Thyroid gland (tissue), 4 donors: ENCODE results near the gene C12orf56.

Experiments used
- CTCF ChIP-seq, 6 experiments: fragments of 200-600 bp in 3 of 6; fragments of 450-650 bp in 3 of 6; sonication (generic) in 3 of 6; IDR thresholded peaks; one replicate each; pipeline ENCODE4 v1.5.1; 2016 to 2019; ENCODE audit warnings: antibody characterized with exemption in 6 of 6, mild to moderate bottlenecking in 2 of 6, inconsistent platforms in 1 of 6, moderate library complexity in 1 of 6
- POLR2A ChIP-seq, 2 donors: fragments of 450-650 bp; IDR thresholded peaks; one replicate each; pipeline ENCODE4 v1.6.1; 2017; ENCODE audit warnings: antibody characterized with exemption in 2 of 2, mild to moderate bottlenecking in 2 of 2, moderate library complexity in 1 of 2

- TF ChIP-seq CTCF (IDR thresholded peaks at IDR 0.05): no peak
- TF ChIP-seq POLR2A (IDR thresholded peaks at IDR 0.05): no peak
Observed at GRCh38 chr12:64433915-64434314, 43.4 kb upstream of the C12orf56 start.
